DND-41 (cell line): Measurements from ENCODE around the gene CDH23.

ENCODE experiments used
- ATAC-seq: fragments of 200-7000 bp; cut with Tn5 transposase; 3 replicates; pipeline ENCODE4 v1.9.1; 2021; ENCODE audit warnings: low read depth; ENCODE audit not compliant: insufficient read depth
- DNase-seq: peaks from one replicate; pipeline ENCODE4 v3.0.0-alpha.2; 2020
- H2AFZ ChIP-seq: 2 replicates; pipeline ENCODE4 v1.6.0; 2012; ENCODE audit warnings: low read depth, low read length
- H3K27ac ChIP-seq: 2 replicates; pipeline ENCODE4 v1.5.1; 2012; ENCODE audit warnings: low read length, inconsistent platforms
- H3K27me3 ChIP-seq: fragments of 200-600 bp; sonication (generic); 2 replicates; pipeline ENCODE4 v1.6.0; 2012; ENCODE audit warnings: low read length, mild to moderate bottlenecking, inconsistent platforms; ENCODE audit not compliant: insufficient read depth, poor library complexity
- H3K36me3 ChIP-seq: 2 replicates; pipeline ENCODE4 v1.5.1; 2012; ENCODE audit warnings: low read length, inconsistent platforms; ENCODE audit not compliant: insufficient read depth
- H3K4me1 ChIP-seq: 2 replicates; pipeline ENCODE4 v1.5.1; 2012; ENCODE audit warnings: mild to moderate bottlenecking, low read length; ENCODE audit not compliant: insufficient read depth
- H3K4me2 ChIP-seq: 2 replicates; pipeline ENCODE4 v1.6.0; 2012; ENCODE audit warnings: mild to moderate bottlenecking, moderate library complexity, low read length, inconsistent platforms; ENCODE audit not compliant: insufficient read depth
- H3K4me3 ChIP-seq, 2 experiments: fragments of 200-600 bp in 1 of 2; shearing (Covaris generic) in 1 of 2; 2 replicates each; pipeline ENCODE4 v1.5.1; 2012 to 2016; ENCODE audit warnings: inconsistent platforms in 2 of 2, low read length in 2 of 2, mild to moderate bottlenecking in 2 of 2, low read depth in 1 of 2, moderate library complexity in 1 of 2
- H3K79me2 ChIP-seq: 2 replicates; pipeline ENCODE4 v1.6.0; 2012; ENCODE audit warnings: low read length, inconsistent platforms; ENCODE audit not compliant: insufficient read depth
- H3K9ac ChIP-seq: 2 replicates; pipeline ENCODE4 v1.6.0; 2012; ENCODE audit warnings: low read depth, mild to moderate bottlenecking, inconsistent platforms, low read length, moderate library complexity
- H3K9me3 ChIP-seq: 2 replicates; pipeline ENCODE4 v1.5.1; 2012; ENCODE audit warnings: low read length, moderate library complexity, mild to moderate bottlenecking, inconsistent platforms; ENCODE audit not compliant: insufficient read depth, severe bottlenecking
- H4K20me1 ChIP-seq: 2 replicates; pipeline ENCODE4 v1.6.0; 2012; ENCODE audit warnings: low read length; ENCODE audit not compliant: insufficient read depth
- EZH2 ChIP-seq: IDR thresholded peaks from 3 replicates; pipeline ENCODE4 v1.6.1; 2012; ENCODE audit warnings: borderline replicate concordance, low read depth, mild to moderate bottlenecking, moderate library complexity, low read length, inconsistent platforms; ENCODE audit not compliant: severe bottlenecking
- TF ChIP-seq, protein P1 (sequence below): IDR thresholded peaks from 2 replicates; pipeline ENCODE4 v1.5.1; 2012; ENCODE audit warnings: borderline replicate concordance, low read length, moderate library complexity, mild to moderate bottlenecking; ENCODE audit not compliant: poor library complexity, severe bottlenecking; ENCODE audit errors: extremely low read depth

The CDH23 gene

DNA sequence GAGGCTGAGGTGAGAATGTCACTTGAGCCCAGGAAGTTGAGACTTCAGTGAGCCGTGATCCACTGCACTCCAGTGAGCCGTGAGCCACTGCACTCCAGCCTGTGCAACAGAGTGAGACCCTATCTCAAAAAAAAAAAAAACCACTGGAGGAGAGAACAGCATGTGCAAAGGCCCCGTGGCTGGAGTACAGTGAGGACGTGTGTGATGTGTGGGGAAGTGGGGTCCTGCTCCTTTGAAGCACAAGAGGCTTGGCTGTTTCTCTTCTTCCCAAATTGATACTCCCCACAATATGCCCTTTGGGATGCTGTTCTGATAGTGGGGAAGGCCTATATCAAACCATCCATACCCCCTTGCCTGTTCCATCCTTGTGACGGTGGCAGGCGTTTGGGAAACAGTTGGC is 254.7 kb downstream of the CDH23 start:
- DNase-seq = no peak
- no peaks in the 10 kb centered on the region for H3K36me3 ChIP-seq
- H4K20me1 ChIP-seq = no peaks in the 10 kb centered on the region
- no peak overlapping the region for H3K27ac ChIP-seq
- no peak for TF ChIP-seq EZH2
- TF ChIP-seq, protein P1, sequence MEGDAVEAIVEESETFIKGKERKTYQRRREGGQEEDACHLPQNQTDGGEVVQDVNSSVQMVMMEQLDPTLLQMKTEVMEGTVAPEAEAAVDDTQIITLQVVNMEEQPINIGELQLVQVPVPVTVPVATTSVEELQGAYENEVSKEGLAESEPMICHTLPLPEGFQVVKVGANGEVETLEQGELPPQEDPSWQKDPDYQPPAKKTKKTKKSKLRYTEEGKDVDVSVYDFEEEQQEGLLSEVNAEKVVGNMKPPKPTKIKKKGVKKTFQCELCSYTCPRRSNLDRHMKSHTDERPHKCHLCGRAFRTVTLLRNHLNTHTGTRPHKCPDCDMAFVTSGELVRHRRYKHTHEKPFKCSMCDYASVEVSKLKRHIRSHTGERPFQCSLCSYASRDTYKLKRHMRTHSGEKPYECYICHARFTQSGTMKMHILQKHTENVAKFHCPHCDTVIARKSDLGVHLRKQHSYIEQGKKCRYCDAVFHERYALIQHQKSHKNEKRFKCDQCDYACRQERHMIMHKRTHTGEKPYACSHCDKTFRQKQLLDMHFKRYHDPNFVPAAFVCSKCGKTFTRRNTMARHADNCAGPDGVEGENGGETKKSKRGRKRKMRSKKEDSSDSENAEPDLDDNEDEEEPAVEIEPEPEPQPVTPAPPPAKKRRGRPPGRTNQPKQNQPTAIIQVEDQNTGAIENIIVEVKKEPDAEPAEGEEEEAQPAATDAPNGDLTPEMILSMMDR = no peak
- no peak for ATAC-seq
- H3K4me3 ChIP-seq = no peak overlapping the region
- H3K4me2 ChIP-seq = no peak overlapping the region
- no peak overlapping the region for H2AFZ ChIP-seq
- no peaks in the 10 kb centered on the region for H3K9me3 ChIP-seq
- no peaks in the 10 kb centered on the region for H3K4me1 ChIP-seq
- no peaks in the 10 kb centered on the region for H3K79me2 ChIP-seq
- H3K9ac ChIP-seq = no peak overlapping the region
- H3K27me3 ChIP-seq = peaks cover 3% of the 10 kb centered on the region

DNA sequence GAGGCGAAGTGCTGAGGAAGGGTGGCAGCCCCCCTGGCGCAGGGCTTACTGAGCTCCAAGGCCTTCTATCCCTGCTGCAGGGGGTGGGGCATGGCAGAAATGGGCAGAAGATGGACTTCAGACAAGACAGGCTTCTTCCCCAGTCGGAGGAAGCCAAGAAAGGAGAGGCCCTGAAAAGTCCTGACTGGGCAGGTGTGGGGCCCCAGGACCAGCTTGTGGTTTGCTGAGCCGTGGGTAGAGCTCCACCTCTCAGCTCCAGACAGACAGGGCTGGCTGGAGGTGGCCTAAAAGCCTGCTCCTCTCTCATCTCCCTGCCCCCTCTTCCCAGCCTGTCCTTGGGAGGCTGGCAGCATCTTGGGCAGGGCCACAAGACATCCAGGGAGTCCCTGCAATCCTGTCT is 255.2 kb downstream of the CDH23 start:
- Histone ChIP-seq H3K4me2 (no peak overlapping the region), H3K79me2 (no peaks in the 10 kb centered on the region), H2AFZ (no peak overlapping the region), H3K27me3 (peaks cover 3% of the 10 kb centered on the region), H3K4me3 (no peak overlapping the region), H3K9me3 (no peaks in the 10 kb centered on the region), H3K36me3 (no peaks in the 10 kb centered on the region), H3K4me1 (no peaks in the 10 kb centered on the region), H3K9ac (no peak overlapping the region), H4K20me1 (no peaks in the 10 kb centered on the region), H3K27ac (no peak overlapping the region)
- no peak for ATAC-seq
- DNase-seq = no peak
- TF ChIP-seq EZH2 = no peak
- TF ChIP-seq, protein P1 = no peak

DNA sequence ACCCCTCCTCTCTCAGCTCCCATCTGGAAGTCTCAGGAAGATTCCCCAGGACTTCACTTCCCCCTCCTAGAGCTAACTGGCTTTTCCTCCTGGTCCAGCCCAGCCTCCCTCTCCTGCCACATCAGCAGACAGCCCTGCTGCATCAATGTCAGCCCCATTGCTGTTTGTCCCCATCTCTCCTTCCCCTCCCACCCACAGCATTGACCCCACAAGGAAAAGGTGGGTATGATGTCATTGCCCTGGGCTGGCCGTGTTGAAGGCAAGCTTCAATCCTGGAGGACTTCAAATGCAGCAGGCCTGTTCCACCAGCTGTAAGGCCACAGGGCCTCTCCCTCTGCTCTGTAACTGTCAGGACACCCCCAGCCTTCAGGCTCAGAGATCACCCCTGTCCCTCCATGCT is 256.3 kb downstream of the CDH23 start:
- Histone ChIP-seq H3K9me3 (no peaks in the 10 kb centered on the region), H3K9ac (no peak overlapping the region), H3K4me3 (no peak overlapping the region), H3K4me2 (no peak overlapping the region), H3K36me3 (no peaks in the 10 kb centered on the region), H3K79me2 (no peaks in the 10 kb centered on the region), H3K4me1 (no peaks in the 10 kb centered on the region), H2AFZ (no peak overlapping the region), H3K27ac (no peak overlapping the region), H4K20me1 (no peaks in the 10 kb centered on the region), H3K27me3 (peaks cover 3% of the 10 kb centered on the region)
- ATAC-seq = no peak
- no peak for DNase-seq
- TF ChIP-seq, protein P1 = no peak
- TF ChIP-seq EZH2 = no peak

DNA sequence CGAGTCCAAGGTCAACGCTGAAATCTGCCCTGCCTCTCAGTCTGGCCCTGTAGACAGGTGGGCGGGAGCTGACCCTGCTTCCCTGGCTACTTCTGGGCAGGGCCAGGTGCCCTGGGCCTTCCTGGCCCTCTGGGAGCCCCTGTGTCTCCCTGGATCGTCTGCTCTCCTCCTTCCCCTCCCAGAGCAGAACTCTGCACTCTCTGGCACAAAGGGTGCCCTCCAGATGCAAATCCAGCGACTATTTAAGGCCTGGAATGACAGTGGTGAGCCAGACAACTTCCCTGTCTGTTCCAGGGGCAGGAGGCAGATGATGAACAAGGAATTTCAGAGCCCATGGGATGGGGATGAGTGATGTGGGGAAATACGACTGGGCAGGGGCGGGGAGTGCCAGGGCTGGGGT is 259.5 kb downstream of the CDH23 start:
- peaks cover 3% of the 10 kb centered on the region for H3K27me3 ChIP-seq

More for the DNA sequence above, 259.5 kb downstream of the CDH23 start:
- TF ChIP-seq, protein P1 = no peak
- no peak for TF ChIP-seq EZH2
- H3K4me3 ChIP-seq = no peak overlapping the region
- H3K36me3 ChIP-seq = no peaks in the 10 kb centered on the region
- DNase-seq (no peak), ATAC-seq (no peak)
- H3K4me2 ChIP-seq = no peak overlapping the region
- H2AFZ ChIP-seq = no peak overlapping the region
- H3K9me3 ChIP-seq = no peaks in the 10 kb centered on the region
- H3K9ac ChIP-seq = no peak overlapping the region
- no peaks in the 10 kb centered on the region for H3K4me1 ChIP-seq
- no peaks in the 10 kb centered on the region for H4K20me1 ChIP-seq
- no peaks in the 10 kb centered on the region for H3K79me2 ChIP-seq
- no peak overlapping the region for H3K27ac ChIP-seq
